ENCODE data around the gene CAPZB.

CAPZB gene

DNA sequence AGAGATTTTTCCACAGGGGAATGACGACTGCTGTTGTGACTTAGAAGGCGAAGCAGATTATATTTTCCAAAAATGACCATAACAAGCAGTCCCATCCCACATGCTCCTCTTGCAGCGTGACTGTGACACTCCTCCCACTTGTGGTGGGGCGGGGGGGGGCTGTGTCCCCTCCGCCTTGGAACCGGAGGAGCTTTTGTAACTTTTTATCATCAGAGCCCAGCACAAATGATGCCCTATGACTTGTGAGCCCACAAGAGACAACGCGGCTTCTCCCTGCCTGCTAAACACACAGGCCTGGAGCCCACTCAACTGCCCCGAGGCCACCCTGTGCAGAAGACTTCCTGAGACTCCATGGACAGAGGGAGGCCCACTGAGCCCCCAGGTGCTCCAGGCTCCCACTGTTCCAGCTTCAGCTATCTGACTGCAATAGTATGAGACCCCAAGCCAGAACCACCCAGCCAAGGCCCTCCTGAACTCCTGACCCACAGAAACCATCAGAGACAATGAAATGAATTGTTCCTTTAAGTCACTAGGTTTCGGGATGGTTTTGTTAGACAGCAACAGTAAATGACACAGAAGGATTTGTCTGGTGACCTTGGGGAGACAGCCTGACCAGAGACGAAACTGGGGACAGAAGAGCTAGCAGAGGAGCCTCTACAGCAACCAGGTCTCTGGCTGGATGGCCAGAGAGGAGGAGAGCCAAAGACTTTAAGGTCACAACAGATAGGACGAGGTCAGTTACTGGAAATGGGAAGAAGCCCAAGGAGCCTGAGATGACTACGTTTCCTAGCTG is 58.8 kb downstream of the CAPZB start:
- DNase-seq = no peak

- no peak for DNase-seq
Observed at GRCh38 chr1:19425646-19426239, 59.6 kb downstream of the CAPZB start.

DNA sequence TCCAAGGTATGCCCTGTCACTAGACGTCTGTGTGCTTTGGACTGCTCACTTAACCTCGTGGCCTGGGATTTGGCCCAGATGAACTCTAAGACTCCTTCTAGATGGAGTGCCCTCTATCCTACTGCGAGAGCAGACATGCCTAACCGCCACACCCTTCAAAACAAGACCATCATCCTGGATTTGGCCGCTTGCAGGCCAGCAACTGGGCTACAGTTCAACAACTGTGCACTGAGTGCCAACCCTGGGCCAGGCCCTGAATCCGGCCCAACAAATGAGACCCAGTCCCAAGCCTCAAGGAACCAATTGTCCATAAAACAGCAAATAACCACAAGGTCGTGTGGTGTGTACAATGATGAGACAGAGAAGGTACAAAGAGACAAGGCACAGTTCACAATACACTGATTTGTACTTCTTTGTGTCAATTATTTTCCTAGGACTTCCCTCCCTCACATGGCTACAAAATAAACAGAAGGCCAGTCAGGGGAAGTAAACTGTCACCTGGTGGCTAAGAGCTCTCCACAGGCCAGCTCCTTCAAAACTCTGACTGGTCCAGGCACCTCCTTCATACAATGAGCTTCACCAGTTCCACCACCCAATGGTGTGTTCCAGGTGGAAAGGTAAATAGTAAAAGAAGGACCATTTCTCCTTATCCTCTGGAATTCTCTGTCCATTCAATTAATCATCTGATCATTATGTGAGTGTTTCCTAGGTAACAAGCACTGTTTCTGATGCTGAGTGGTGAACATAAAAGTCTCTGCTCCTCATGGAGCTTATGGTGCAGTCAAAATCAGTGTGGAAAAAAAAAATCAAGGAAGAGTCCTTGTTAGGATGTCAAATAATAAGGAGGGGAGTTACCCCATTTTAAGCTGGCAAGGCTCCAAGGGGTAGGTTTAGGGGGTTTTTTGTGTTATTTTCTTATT is 60.4 kb downstream of the CAPZB start:
- DNase-seq = no peak

GRCh38 chr1:19423130-19423529 is 62.2 kb downstream of the CAPZB start:
- no peak for DNase-seq

DNA sequence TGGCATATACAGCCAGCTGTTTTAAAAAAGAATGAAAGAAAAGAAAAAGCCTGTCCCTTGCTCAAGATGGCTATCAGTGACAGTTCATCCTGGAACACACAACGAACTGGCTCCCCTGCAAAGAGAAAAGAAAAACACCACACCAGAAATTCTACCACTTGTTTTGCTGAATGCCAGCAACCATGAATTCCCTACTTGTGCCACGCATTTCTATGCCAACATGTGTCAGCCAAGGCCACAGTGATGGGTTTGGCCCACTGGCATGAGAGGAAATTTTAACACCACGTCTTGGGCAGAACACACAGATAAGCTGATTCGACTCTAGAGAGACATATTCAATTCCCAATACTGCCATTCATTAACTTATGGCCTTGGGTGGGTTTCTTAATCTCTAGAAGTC is 64.0 kb downstream of the CAPZB start:
- no peak for DNase-seq

GRCh38 chr1:19420606-19421005 is 64.7 kb downstream of the CAPZB start:
- DNase-seq = no peak

- no peak for DNase-seq
Observed at GRCh38 chr1:19419691-19420090, 65.6 kb downstream of the CAPZB start.

DNA sequence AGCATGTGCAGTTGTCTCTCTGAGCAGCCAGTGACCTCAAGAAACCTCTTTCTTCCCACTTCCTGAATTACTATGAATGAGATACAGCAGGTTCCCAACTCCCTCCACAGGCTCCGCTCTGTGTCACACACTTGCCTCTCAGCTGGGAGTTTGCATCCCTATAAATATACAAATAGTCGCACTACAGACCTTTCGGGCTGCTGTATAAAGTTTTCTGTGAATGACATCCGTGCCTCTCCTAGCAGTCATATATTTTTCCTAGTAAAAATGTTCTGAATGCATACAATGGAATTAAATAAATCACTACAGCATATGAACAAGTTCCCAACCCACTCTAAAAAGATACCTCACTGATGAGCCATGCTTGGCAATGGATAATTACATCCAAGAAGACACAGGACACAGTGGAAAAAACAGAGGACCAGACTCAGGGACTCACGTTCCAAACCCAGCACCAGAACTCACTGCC is 66.8 kb downstream of the CAPZB start:
- no peak for DNase-seq

DNA sequence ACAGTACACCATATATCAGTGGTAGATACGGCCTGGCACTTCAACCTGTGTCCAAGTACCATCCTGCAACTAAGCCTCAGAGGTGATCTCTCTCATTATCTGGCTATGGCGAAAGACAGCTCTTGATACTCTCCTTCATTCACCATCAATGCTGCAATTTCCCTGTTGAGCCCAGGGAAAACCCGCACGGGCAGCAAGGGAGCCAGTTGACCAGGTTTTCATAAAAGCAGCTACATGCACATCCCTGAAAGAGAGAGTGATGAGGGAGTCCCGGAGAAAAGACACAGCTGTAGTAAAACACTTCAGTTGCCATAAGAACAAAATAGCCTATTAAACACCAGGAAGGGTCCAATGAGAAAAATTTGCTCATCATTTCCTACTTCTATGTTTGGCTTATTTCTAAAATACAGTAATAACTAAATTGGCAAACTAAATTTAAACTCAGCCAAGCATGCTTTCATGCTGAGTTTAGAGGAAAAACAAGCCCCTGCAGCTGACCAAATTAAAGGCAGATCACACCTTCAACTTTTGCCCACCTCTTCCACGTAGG is 68.3 kb downstream of the CAPZB start:
- no peak for DNase-seq

DNA sequence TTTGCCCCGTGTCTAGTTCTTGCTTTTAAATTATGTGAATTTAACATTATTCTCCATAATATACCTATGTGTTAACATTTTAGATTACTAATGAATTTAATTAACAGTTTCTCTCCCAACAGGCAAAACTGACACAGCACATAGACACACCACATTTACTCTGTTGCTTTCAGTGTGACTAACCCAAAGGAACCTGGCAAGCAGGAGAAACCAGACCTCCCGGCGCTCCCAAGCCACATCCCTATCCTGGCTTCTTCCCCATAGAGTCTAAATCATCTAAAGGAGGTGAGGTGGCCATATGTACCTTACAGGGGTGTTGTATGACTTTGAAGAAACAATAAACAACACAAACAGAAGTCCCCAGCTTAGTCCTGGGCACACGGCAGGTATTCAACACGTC is 69.2 kb downstream of the CAPZB start:
- DNase-seq = no peak

GRCh38 chr1:19414515-19415121 is 70.7 kb downstream of the CAPZB start:
- no peak for DNase-seq

GRCh38 chr1:19413999-19414398 is 71.3 kb downstream of the CAPZB start:
- no peak for DNase-seq

DNA sequence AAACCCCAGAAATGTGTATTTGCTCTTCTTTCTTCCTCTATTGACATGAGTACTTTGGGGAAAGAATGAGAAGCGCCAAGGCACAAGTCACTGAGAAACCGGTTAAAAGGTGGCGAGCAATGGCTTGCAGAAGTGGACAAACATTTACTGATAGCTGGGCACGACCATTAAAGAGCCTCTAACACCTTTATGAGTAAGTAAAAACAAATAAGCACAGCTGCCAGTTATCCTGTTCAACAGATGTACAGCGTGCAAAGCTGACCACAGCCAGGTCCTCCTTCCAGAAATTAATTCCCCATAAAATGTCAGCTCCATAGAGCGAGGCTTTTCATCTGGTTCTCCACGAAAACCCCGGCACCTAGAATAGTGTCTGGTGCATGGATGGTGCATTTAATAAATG is 72.7 kb downstream of the CAPZB start:
- DNase-seq = no peak

DNA sequence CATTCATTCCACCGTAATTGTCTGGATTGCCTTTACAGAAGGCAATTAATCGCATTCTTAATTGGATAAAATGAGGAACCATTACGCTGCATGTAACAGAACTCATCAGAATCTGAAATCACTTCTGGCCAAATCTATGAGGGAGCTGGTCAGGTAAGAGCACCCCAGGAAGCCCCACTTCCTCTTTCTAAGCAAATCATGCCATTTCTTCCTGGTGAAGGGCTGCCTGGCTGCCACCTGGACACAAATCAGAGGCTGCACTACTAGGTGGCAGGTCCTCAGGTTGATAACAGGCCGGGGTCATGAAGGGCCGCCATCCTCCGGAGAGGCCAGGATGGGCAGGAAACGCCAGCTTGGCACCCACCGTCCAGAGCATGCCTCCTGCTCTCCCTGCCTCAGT is 73.7 kb downstream of the CAPZB start:
- DNase-seq = no peak

DNA sequence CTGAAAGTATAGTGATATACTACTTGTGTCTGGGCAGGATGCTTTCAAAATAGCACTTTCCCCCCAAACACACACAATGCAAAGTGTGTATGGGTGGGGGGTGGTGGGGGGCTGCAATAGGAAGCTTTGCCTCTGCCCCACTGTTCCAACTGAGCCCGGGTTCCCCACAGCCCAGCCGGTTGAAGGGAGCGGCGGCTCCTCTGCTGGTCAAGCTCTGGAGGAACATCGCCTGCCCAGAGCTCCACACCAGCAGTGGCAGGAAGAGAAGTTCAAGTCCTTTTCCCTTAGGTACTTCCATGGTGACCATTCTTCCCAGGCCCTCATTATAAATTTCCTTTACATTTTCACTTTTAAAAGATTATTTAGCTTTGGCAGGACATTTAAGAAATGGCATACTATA is 74.9 kb downstream of the CAPZB start:
- no peak for DNase-seq

DNA sequence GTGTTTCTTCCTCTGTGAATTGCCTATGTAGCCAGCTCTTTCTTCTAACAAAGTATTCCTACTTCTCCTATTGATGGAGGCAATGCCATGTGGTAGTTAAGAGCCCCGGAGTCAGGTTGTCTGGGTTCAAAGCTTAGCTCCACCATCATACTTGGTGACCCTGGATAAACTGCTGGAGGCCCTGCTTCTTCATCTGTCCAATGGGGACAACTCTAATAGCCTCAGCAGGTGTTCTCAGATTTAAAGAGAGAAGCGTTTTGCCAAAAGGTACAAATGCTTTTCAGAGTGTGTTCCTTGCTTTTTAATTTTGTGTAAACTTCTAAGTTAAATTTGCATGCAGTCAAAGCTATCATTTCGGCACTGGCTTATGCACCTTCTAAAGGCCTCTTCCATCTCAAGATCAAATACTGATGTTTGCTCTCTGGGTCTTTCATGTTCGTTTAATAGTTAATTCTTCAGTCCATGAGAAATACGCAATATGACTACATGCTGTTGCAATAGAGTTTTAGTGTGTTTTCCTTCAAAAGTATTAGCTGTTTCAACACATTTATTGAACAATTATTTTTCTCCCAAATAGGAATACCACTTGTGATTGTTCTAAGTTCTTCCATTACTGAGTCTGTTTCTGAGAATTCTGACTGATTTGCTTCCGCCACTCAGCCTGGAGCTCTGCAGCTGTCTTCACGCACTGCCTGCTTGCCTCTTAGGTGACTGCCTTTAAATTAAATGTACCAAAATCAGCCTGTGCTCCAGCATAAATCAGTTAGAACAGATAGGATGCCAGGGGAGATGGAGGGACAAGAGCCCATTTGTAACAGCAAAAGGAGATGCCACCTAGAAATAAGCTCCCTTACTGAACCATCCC is 75.6 kb downstream of the CAPZB start:
- DNase-seq = no peak

DNA sequence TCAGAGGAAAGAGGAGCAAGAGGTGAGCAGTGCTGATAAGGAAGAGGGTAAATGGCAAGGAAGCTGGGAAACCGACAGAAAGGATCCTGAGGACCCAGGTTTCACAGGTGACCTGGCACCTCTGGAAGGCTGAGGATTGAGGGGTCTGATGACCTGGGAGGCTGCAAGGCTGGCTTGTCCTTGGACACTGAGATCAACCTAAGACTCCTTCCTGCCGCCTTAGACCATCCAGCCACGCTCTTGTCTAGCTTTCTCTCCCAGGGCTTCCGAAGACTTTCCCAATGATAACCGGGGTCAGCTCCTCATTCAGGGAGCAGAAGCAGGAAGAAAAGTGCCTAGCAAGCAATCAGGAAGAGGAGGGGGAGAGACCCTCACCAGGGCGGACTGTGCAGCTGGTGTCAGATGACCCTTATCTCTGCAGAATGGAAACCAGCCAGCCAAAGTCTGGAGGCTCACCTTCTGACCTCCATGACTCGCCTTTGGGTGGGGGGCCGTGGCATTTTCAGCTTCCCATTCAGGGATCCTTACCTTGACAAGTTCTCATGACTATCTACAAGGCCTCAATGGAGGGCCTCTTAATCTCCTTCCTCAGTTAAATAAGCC is 77.7 kb downstream of the CAPZB start:
- no peak for DNase-seq

GRCh38 chr1:19406680-19407079 is 78.7 kb downstream of the CAPZB start:
- no peak for DNase-seq

DNA sequence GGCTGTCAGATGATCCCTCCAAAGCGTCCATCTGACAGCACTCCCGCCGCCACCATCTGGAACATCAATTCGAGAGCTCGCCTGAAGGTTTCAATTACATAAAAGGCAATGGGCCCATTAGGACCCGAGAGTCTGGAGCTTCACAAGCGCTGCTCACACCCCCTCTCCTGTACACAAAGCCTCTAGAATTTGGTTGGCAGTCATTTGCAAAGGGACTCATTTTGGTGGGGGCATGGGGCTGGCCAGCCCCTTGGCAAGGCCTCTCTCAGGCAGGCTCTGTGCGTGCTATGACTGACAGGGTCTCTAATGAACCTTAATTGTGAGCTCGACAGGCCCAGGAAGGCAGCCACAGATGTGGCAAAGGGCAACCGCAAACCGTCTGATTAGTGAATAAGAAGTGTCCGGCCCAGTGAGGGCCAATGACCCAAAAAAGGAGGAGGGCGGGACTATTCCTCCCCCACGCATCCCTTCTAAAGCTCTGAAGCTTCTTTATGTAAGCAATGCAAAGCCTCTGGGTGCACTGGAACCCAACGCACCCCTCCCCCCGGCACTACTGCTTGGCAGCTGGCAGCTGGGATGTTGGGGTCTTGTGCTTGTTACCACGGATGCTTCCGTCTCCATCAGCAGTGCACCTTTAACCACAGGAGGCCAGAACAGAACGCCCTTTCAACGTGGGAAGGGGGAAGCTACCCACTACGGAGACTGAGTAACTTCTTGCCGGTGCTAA is 79.4 kb downstream of the CAPZB start:
- DNase-seq = no peak

DNA sequence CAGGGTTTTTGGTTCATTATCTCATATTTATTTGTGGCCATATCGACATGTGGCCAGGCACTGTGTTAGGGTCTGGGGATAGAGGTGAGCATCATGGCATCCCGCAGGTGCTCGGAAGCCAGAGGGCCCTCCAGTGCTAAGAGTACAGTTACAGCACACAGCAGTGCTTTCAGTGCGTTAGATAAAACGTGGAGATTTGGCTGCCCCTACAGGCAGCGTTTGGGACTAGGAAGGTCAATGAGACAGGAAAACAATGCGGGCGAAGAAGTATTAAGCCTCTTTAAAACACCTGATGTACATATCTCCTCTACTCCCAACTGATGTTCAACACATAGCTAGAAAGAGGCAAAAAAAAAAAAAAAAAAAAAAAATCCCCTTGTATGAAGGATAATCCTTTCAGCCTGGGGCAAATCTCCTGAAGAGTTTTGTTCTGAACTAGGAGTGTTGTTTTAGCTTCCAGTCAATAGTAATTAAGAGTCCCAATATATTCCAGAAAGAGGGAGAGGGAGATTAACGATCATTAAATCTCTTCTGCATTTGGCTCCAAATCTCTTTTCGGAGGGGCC is 80.1 kb downstream of the CAPZB start:
- no peak for DNase-seq
